ENCODE results near the gene STEAP3. TPM values are rescaled to one million over a fixed set of nuclear protein-coding genes. Genes with fewer than 3 reads are reported as not detected.

STEAP3 gene
- total RNA-seq, 1 experiment from 2014 or later: 24.0 TPM

DNA sequence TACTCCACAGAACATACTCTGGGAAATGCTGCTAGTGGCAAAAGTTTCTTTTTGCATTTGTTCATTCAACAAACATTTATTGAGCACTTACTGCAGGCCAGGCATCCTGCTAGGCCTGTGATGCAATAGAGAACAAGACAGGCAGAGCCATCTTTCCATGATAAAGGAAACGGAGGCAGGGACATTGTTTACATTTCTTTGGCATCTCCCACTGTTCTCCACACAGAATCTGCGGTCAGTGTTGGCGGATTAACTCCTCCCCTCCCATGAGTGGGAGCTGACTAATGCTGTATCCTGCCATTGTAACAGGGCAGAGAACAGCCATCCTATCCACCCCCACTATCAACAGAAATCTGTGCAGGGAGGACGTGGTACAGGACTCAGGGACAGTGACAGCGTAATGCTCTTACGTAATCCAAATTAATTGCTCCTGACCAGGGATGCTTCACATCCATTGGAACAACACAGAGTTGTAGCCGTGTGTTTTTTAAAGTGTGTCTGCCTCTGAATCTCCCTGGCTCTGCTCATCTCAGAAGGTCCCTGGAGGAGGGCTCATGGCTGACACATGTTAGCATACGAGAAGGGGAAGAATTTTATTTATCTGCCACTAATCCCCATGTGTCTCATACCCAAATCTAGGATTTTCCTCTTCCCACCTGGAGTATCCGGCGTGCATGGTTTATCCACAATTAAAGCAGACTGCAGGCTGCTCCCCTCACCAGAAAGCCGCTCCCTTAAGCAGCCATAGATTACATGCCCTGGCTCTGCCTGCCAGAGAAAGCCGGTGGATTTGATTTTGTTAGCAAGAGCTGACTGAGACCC is 32.3 kb downstream of the STEAP3 start (continued):
- TF ChIP-seq, protein P1, sequence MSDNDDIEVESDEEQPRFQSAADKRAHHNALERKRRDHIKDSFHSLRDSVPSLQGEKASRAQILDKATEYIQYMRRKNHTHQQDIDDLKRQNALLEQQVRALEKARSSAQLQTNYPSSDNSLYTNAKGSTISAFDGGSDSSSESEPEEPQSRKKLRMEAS (CRISPR knock-in tag; IDR thresholded peaks at IDR 0.05): peak; percentile 14; the same call in 1 of the 2 replicates
- TF ChIP-seq, protein P2, sequence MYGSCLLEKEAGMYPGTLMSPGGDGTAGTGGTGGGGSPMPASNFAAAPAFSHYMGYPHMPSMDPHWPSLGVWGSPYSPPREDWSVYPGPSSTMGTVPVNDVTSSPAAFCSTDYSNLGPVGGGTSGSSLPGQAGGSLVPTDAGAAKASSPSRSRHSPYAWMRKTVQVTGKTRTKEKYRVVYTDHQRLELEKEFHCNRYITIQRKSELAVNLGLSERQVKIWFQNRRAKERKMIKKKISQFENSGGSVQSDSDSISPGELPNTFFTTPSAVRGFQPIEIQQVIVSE (CRISPR knock-in tag; IDR thresholded peaks at IDR 0.05; ENCODE audit: borderline replicate concordance): no peak

DNA sequence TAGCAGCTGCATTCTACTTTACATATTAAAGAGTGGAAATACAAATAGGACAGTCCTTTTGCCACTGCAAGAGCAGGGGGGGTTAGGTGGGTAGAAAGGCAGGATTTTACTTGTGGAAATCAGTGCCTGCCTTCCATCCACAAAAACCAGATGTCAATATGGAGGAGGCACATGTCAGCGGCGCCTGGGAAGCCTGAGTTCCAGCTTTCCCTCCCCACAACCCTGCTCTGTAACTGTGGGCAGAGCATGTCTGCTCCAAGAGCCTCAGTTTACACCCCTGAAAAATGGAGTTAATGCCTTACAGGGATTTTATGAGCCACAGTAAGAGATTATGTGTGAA is 32.9 kb downstream of the STEAP3 start:
- no peak for DNase-seq (ENCODE audit: low spot score)
- Mint-ChIP-seq H3K4me3 (no peak overlapping the region), H3K27ac (peak overlapping the region; percentile 80; the same call in 1 of the 2 replicates), H3K36me3 (peaks cover 22% of the 10 kb centered on the region), H3K4me1 (peaks cover 51% of the 10 kb centered on the region), H3K27me3 (ENCODE audit: low read depth) (no peaks in the 10 kb centered on the region), H3K9me3 (no peaks in the 10 kb centered on the region)
- ATAC-seq: no peak
- CTCF ChIA-PET: interaction anchor here (0.8 to 1.4 kb wide), 2 partner anchors 8 to 30 kb away, joined by 3 read pairs; no protein-coding TSS in a partner anchor
- POLR2A ChIA-PET: no interaction called here
- TF ChIP-seq, protein P1 (CRISPR knock-in tag; IDR thresholded peaks at IDR 0.05): 0 out of 2 replicates have a peak, but pooled peaks have one; percentile 10
- TF ChIP-seq, protein P3, sequence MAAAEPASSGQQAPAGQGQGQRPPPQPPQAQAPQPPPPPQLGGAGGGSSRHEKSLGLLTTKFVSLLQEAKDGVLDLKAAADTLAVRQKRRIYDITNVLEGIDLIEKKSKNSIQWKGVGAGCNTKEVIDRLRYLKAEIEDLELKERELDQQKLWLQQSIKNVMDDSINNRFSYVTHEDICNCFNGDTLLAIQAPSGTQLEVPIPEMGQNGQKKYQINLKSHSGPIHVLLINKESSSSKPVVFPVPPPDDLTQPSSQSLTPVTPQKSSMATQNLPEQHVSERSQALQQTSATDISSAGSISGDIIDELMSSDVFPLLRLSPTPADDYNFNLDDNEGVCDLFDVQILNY (CRISPR knock-in tag; IDR thresholded peaks at IDR 0.05): no peak

DNA sequence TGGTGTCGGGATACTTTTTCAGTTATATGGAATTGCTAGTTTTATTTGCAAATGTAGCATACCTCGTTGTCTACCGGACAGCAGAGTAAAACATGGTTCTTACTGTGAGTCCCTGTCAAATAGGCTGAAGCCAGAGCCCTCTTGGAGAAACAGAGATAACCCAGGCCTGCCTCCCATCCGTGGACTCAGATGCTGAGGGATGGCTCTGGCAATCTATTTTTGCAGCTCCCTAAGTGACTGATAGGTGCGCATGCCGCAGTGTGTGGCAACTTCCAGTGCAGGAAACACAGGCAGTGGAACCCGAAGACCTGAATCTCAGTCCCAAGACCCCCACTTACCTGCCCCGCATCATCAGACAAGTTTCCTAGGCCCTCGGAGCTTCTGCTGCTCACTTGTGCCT is 33.6 kb downstream of the STEAP3 start:
- TF ChIP-seq SMAD3 (CRISPR knock-in tag; IDR thresholded peaks at IDR 0.05; ENCODE audit: borderline replicate concordance) (no peak), NFATC4 (CRISPR knock-in tag; IDR thresholded peaks at IDR 0.05) (no peak), ZNF416 (CRISPR knock-in tag; IDR thresholded peaks at IDR 0.05) (no peak), IRF2 (CRISPR knock-in tag; IDR thresholded peaks at IDR 0.05; ENCODE audit: borderline replicate concordance, low read depth) (no peak), FOXP1 (CRISPR knock-in tag; IDR thresholded peaks at IDR 0.05; ENCODE audit: borderline replicate concordance) (no peak), ZNF263 (CRISPR knock-in tag; IDR thresholded peaks at IDR 0.05; ENCODE audit: low read depth) (no peak), CREM (CRISPR knock-in tag; IDR thresholded peaks at IDR 0.05) (no peak)
- TF ChIP-seq, protein P3 (CRISPR knock-in tag; IDR thresholded peaks at IDR 0.05): no peak
- TF ChIP-seq, protein P4, sequence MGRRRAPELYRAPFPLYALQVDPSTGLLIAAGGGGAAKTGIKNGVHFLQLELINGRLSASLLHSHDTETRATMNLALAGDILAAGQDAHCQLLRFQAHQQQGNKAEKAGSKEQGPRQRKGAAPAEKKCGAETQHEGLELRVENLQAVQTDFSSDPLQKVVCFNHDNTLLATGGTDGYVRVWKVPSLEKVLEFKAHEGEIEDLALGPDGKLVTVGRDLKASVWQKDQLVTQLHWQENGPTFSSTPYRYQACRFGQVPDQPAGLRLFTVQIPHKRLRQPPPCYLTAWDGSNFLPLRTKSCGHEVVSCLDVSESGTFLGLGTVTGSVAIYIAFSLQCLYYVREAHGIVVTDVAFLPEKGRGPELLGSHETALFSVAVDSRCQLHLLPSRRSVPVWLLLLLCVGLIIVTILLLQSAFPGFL (CRISPR knock-in tag; IDR thresholded peaks at IDR 0.05; ENCODE audit: borderline replicate concordance): no peak
- TF ChIP-seq, protein P5, sequence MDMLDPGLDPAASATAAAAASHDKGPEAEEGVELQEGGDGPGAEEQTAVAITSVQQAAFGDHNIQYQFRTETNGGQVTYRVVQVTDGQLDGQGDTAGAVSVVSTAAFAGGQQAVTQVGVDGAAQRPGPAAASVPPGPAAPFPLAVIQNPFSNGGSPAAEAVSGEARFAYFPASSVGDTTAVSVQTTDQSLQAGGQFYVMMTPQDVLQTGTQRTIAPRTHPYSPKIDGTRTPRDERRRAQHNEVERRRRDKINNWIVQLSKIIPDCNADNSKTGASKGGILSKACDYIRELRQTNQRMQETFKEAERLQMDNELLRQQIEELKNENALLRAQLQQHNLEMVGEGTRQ (CRISPR knock-in tag; IDR thresholded peaks at IDR 0.05): no peak
- TF ChIP-seq, protein P6, sequence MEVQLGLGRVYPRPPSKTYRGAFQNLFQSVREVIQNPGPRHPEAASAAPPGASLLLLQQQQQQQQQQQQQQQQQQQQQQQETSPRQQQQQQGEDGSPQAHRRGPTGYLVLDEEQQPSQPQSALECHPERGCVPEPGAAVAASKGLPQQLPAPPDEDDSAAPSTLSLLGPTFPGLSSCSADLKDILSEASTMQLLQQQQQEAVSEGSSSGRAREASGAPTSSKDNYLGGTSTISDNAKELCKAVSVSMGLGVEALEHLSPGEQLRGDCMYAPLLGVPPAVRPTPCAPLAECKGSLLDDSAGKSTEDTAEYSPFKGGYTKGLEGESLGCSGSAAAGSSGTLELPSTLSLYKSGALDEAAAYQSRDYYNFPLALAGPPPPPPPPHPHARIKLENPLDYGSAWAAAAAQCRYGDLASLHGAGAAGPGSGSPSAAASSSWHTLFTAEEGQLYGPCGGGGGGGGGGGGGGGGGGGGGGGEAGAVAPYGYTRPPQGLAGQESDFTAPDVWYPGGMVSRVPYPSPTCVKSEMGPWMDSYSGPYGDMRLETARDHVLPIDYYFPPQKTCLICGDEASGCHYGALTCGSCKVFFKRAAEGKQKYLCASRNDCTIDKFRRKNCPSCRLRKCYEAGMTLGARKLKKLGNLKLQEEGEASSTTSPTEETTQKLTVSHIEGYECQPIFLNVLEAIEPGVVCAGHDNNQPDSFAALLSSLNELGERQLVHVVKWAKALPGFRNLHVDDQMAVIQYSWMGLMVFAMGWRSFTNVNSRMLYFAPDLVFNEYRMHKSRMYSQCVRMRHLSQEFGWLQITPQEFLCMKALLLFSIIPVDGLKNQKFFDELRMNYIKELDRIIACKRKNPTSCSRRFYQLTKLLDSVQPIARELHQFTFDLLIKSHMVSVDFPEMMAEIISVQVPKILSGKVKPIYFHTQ (CRISPR knock-in tag; IDR thresholded peaks at IDR 0.05): no peak
- TF ChIP-seq, protein P7, sequence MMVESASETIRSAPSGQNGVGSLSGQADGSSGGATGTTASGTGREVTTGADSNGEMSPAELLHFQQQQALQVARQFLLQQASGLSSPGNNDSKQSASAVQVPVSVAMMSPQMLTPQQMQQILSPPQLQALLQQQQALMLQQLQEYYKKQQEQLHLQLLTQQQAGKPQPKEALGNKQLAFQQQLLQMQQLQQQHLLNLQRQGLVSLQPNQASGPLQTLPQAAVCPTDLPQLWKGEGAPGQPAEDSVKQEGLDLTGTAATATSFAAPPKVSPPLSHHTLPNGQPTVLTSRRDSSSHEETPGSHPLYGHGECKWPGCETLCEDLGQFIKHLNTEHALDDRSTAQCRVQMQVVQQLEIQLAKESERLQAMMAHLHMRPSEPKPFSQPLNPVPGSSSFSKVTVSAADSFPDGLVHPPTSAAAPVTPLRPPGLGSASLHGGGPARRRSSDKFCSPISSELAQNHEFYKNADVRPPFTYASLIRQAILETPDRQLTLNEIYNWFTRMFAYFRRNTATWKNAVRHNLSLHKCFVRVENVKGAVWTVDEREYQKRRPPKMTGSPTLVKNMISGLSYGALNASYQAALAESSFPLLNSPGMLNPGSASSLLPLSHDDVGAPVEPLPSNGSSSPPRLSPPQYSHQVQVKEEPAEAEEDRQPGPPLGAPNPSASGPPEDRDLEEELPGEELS (CRISPR knock-in tag; IDR thresholded peaks at IDR 0.05): no peak
- peaks cover 51% of the 10 kb centered on the region for H3K4me1 Mint-ChIP-seq
- no peak for ATAC-seq
- DNase-seq (ENCODE audit: low spot score): no peak
- H3K9me3 Mint-ChIP-seq: no peaks in the 10 kb centered on the region
- ChIA-PET CTCF (interaction anchor here (1.4 kb wide), 1 partner anchor 31 kb away, joined by 3 read pairs; no protein-coding TSS in a partner anchor), POLR2A (no interaction called here)
- no peak overlapping the region; the same call in 1 of the 2 replicates for H3K27ac Mint-ChIP-seq
- no peaks in the 10 kb centered on the region for H3K27me3 Mint-ChIP-seq (ENCODE audit: low read depth)
- H3K4me3 Mint-ChIP-seq: no peak overlapping the region
- peaks cover 22% of the 10 kb centered on the region for H3K36me3 Mint-ChIP-seq
